Loucy (cell line): Measurements from ENCODE around the gene RNF43.
"Not testable (repeated sequence)": the region's sequence is repeated elsewhere in the genome, so short reads cannot be mapped to it uniquely, and the experiment has no call there.

Source experiments
- H2AFZ ChIP-seq: fragments of 200-600 bp; sonication (generic); 2 replicates; pipeline ENCODE4 v1.6.0; 2016; ENCODE audit warnings: antibody characterized with exemption, mild to moderate bottlenecking, low read length, moderate library complexity
- H3F3A ChIP-seq: fragments of 200-600 bp; 2 replicates; pipeline ENCODE4 v1.6.0; 2016; ENCODE audit warnings: antibody characterized with exemption, low read depth, mild to moderate bottlenecking
- H3K27me3 ChIP-seq: fragments of 200-600 bp; sonication (generic); 2 replicates; pipeline ENCODE4 v1.6.1; 2014; ENCODE audit warnings: low read length, mild to moderate bottlenecking; ENCODE audit not compliant: insufficient read depth, poor library complexity, severe bottlenecking
- H3K36me3 ChIP-seq: fragments of 200-600 bp; sonication (generic); 2 replicates; pipeline ENCODE4 v1.6.1; 2016; ENCODE audit warnings: low read length; ENCODE audit not compliant: insufficient read depth
- H3K4me1 ChIP-seq: fragments of 200-600 bp; sonication (generic); 2 replicates; pipeline ENCODE4 v1.5.1; 2014; ENCODE audit warnings: low read length, mild to moderate bottlenecking; ENCODE audit not compliant: insufficient read depth, poor library complexity, severe bottlenecking
- H3K4me2 ChIP-seq: fragments of 200-600 bp; sonication (generic); 2 replicates; pipeline ENCODE4 v1.6.0; 2014; ENCODE audit warnings: antibody characterized with exemption, low read length, low read depth, mild to moderate bottlenecking; ENCODE audit not compliant: poor library complexity, severe bottlenecking
- H3K4me3 ChIP-seq: fragments of 200-600 bp; sonication (generic); 2 replicates; pipeline ENCODE4 v1.5.1; 2014; ENCODE audit warnings: low read length, mild to moderate bottlenecking, mixed read lengths; ENCODE audit not compliant: poor library complexity, severe bottlenecking
- H3K79me2 ChIP-seq: fragments of 200-600 bp; sonication (generic); 2 replicates; pipeline ENCODE4 v1.6.1; 2014; ENCODE audit warnings: low read length; ENCODE audit not compliant: insufficient read depth
- H3K9ac ChIP-seq: fragments of 200-600 bp; sonication (generic); 2 replicates; pipeline ENCODE4 v1.6.0; 2014; ENCODE audit warnings: mild to moderate bottlenecking, low read depth, low read length, moderate library complexity; ENCODE audit not compliant: poor library complexity, severe bottlenecking
- H3K9me2 ChIP-seq: fragments of 200-600 bp; sonication (generic); replicated peaks from 2 replicates; pipeline ENCODE4 v1.6.1; 2016; ENCODE audit warnings: low read depth, low read length, mixed read lengths
- H3K9me3 ChIP-seq: fragments of 200-600 bp; sonication (generic); 2 replicates; pipeline ENCODE4 v1.6.1; 2014; ENCODE audit warnings: mild to moderate bottlenecking, antibody characterized with exemption, low read length, low read depth; ENCODE audit not compliant: insufficient read depth
- H4K20me1 ChIP-seq: fragments of 200-600 bp; sonication (generic); 2 replicates; pipeline ENCODE4 v1.6.0; 2014; ENCODE audit warnings: antibody characterized with exemption, low read length, mild to moderate bottlenecking; ENCODE audit not compliant: insufficient read depth, poor library complexity, severe bottlenecking
- EZH2phosphoT487 ChIP-seq: fragments of 200-600 bp; IDR thresholded peaks from 2 replicates; pipeline ENCODE4 v1.6.1; 2018; ENCODE audit warnings: antibody characterized with exemption, mild to moderate bottlenecking, moderate library complexity, borderline replicate concordance
- TF ChIP-seq, protein P1 (sequence below): fragments of 200-600 bp; sonication (generic); conservative IDR thresholded peaks from 2 replicates; pipeline ENCODE4 v1.5.1; 2014; ENCODE audit warnings: mild to moderate bottlenecking, antibody characterized with exemption, low read length

Gene RNF43

DNA sequence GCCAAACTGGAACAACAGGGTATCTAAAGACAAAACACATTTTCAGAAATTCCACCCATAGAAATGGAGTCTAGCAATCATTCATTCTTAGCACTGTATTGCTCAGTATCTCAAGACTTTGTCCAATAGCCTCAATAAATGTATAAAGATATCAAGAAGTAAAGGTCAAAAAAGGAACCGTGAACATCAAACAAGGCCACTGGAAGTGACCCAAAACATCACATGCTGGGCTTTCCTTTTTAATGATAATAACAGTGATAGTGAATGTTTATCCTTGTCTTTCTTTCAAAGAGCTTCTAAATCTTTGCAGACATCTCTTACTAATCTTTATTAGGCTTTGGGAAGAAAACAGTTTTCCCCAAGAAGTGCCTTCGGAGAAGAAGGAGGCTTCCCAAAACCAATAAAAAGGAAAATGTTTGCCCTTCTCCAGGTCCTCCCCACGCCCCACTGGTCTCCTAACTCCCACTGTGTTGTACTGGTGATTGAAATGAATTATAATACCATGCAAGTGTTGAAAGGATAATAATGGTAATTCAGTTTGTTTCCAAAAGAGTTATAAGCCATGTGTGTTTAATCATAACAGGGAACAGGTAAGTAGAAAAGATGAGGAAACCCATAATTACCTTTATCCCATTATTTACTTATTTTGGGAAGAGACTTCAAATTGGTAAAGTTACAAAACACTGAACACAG, 18.6 kb downstream of the RNF43 start:
- Histone ChIP-seq H2AFZ (no peak overlapping the region), H3K9ac (no peak overlapping the region), H4K20me1 (peaks cover 6% of the 10 kb centered on the region), H3K9me3 (no peaks in the 10 kb centered on the region), H3K36me3 (peaks cover 4% of the 10 kb centered on the region; the same call in 1 of the 2 replicates), H3K4me3 (no peak overlapping the region), H3K27me3 (no peaks in the 10 kb centered on the region), H3F3A (no peaks in the 10 kb centered on the region), H3K4me2 (no peak overlapping the region), H3K4me1 (peaks cover 40% of the 10 kb centered on the region), H3K9me2 (no peaks in the 10 kb centered on the region), H3K79me2 (peaks cover 95% of the 10 kb centered on the region)
- TF ChIP-seq, protein P1, sequence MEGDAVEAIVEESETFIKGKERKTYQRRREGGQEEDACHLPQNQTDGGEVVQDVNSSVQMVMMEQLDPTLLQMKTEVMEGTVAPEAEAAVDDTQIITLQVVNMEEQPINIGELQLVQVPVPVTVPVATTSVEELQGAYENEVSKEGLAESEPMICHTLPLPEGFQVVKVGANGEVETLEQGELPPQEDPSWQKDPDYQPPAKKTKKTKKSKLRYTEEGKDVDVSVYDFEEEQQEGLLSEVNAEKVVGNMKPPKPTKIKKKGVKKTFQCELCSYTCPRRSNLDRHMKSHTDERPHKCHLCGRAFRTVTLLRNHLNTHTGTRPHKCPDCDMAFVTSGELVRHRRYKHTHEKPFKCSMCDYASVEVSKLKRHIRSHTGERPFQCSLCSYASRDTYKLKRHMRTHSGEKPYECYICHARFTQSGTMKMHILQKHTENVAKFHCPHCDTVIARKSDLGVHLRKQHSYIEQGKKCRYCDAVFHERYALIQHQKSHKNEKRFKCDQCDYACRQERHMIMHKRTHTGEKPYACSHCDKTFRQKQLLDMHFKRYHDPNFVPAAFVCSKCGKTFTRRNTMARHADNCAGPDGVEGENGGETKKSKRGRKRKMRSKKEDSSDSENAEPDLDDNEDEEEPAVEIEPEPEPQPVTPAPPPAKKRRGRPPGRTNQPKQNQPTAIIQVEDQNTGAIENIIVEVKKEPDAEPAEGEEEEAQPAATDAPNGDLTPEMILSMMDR = no peak

- H3K9me2 ChIP-seq, H3K27me3 ChIP-seq, H3K4me3 ChIP-seq, H3K4me2 ChIP-seq, H3K9ac ChIP-seq, H2AFZ ChIP-seq, H3K36me3 ChIP-seq, H4K20me1 ChIP-seq, H3F3A ChIP-seq, H3K9me3 ChIP-seq: not testable (repeated sequence)
- peaks cover 95% of the 10 kb centered on the region for H3K79me2 ChIP-seq
- peaks cover 39% of the 10 kb centered on the region for H3K4me1 ChIP-seq
Measured at GRCh38 chr17:58397421-58397820, 19.9 kb downstream of the RNF43 start.

DNA sequence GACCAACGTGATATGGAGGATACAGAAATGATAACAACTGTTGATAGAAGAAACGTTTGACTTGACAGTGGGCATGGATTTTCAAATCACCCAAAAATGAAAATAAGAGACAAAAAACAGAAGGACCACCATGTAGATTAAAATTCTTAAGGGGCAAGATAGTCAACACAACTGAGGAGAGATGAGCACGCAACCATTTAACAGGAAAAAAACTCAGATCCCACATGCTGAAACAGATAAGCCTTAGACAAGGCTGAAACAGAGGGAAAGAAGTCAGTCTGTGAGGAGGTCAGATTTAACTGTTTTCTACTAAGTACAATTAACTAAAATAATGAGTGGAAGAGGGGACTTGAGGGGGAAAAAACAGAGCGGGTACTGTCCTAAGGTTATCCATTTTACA, 21.2 kb downstream of the RNF43 start:
- Histone ChIP-seq H3F3A (no peaks in the 10 kb centered on the region), H3K27me3 (no peaks in the 10 kb centered on the region), H3K36me3 (no peaks in the 10 kb centered on the region), H2AFZ (no peak overlapping the region), H3K9me3 (no peaks in the 10 kb centered on the region), H3K9ac (no peak overlapping the region), H3K9me2 (no peaks in the 10 kb centered on the region), H3K4me1 (peaks cover 39% of the 10 kb centered on the region), H3K79me2 (peaks cover 95% of the 10 kb centered on the region), H4K20me1 (peaks cover 3% of the 10 kb centered on the region), H3K4me2 (no peak overlapping the region), H3K4me3 (no peak overlapping the region)
- TF ChIP-seq EZH2phosphoT487 = no peak
- TF ChIP-seq, protein P1 = no peak
